ENCODE results near the gene OSBP2. TPM values are rescaled to one million over a fixed set of nuclear protein-coding genes. Genes with fewer than 3 reads are reported as not detected.

Gene OSBP2
- polyA plus RNA-seq, 1 donor (not counting 4 experiments of a cell fraction or from before 2014, with no cell fraction given) = 3.0 TPM

DNA sequence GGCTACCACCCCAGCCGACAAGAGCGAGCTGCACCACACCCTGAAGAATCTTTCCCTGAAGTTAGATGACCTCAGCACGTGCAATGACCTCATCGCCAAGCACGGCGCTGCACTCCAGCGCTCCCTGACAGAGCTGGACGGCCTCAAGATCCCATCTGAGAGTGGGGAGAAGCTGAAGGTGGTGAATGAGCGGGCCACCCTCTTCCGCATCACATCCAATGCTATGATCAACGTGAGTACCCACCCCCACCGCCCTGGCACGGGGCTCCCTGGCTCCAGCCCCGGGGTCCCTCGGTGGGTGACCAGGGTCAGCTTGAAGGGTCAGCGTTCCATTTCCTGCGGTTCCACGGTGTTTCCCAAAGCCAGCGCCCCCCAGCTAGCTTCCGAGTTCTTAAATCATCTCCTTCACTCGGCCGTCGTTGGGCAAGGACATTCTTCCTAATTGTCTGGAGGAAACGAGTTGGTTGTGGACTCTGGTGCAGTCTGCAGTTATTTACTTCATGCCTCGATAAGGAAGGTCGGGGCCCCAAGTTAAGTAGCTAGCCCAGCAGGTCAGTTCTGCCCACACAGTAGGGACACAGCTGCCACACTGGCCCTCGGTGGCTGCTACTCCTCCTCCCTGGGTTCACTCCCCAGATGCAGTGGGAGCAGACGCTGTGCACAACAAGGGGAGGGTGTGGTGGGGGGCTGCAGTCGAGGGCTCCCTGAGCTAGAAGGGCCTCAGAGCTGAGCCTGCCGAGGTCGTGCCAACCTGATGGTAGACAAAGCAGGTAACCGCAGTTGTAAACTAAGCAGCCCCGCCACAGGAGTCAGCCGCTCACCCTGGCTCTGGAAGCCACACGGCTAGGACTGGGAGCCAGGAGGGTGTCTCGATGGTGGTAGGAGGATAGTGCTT is 176.0 kb downstream of the OSBP2 start:
- TF ChIP-seq, protein P1, sequence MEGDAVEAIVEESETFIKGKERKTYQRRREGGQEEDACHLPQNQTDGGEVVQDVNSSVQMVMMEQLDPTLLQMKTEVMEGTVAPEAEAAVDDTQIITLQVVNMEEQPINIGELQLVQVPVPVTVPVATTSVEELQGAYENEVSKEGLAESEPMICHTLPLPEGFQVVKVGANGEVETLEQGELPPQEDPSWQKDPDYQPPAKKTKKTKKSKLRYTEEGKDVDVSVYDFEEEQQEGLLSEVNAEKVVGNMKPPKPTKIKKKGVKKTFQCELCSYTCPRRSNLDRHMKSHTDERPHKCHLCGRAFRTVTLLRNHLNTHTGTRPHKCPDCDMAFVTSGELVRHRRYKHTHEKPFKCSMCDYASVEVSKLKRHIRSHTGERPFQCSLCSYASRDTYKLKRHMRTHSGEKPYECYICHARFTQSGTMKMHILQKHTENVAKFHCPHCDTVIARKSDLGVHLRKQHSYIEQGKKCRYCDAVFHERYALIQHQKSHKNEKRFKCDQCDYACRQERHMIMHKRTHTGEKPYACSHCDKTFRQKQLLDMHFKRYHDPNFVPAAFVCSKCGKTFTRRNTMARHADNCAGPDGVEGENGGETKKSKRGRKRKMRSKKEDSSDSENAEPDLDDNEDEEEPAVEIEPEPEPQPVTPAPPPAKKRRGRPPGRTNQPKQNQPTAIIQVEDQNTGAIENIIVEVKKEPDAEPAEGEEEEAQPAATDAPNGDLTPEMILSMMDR (optimal IDR thresholded peaks at IDR 0.05 in 1 of 3, IDR thresholded peaks at IDR 0.05 in 1 of 3, conservative IDR thresholded peaks at IDR 0.05 in 1 of 3; ENCODE audit: extremely low read depth in 1 of 3, insufficient read depth in 2 of 3, low read length in 3 of 3) = no peak
- TF ChIP-seq EZH2 (IDR thresholded peaks at IDR 0.05; ENCODE audit: low read length) = no peak
- no peak for DNase-seq (ENCODE audit: low read depth, low spot score)
- no peak overlapping the region for H3K27ac ChIP-seq (ENCODE audit: control insufficient read depth, insufficient read depth, low read length)
- no peak overlapping the region for H3K9ac ChIP-seq (ENCODE audit: control insufficient read depth, extremely low read depth, insufficient read depth, low read length)
- peaks cover 2% of the 10 kb centered on the region for H4K20me1 ChIP-seq (ENCODE audit: control insufficient read depth, extremely low read depth, insufficient read depth, low read length)
- H3K27me3 ChIP-seq (ENCODE audit: control insufficient read depth, extremely low read depth, insufficient read depth, low read length) = no peaks in the 10 kb centered on the region
- no peaks in the 10 kb centered on the region for H3K79me2 ChIP-seq (ENCODE audit: control insufficient read depth, insufficient read depth, low read length)
- no peak overlapping the region for H3K4me3 ChIP-seq (ENCODE audit: control insufficient read depth in 2 of 3, extremely low read depth in 1 of 3, insufficient read depth in 2 of 3, low read depth in 1 of 3, low read length in 3 of 3)
- H3K4me1 ChIP-seq (ENCODE audit: control insufficient read depth, extremely low read depth, insufficient read depth, low read length) = peaks cover 3% of the 10 kb centered on the region
- dilution Hi-C loops (cut with MboI; ENCODE audit: extremely low pct_ligation_motif_present, low sequenced_read_pairs) = no loop called here
- no peaks in the 10 kb centered on the region for H3K9me1 ChIP-seq (ENCODE audit: control insufficient read depth, extremely low read depth, insufficient read depth, low read length)
- FAIRE-seq = no peak
- H3K9me3 ChIP-seq (ENCODE audit: control insufficient read depth, low read depth, low read length) = no peaks in the 10 kb centered on the region
- no peak overlapping the region for H2AFZ ChIP-seq (ENCODE audit: control insufficient read depth, low read length)
- H3K4me2 ChIP-seq (ENCODE audit: control insufficient read depth, extremely low read depth, insufficient read depth, low read depth, low read length) = no peak overlapping the region
- peaks cover 0 to 18% of the 10 kb centered on the region in 2 experiments for H3K36me3 ChIP-seq (ENCODE audit: control insufficient read depth in 2 of 2, extremely low read depth in 1 of 2, insufficient read depth in 2 of 2, low read length in 2 of 2)

DNA sequence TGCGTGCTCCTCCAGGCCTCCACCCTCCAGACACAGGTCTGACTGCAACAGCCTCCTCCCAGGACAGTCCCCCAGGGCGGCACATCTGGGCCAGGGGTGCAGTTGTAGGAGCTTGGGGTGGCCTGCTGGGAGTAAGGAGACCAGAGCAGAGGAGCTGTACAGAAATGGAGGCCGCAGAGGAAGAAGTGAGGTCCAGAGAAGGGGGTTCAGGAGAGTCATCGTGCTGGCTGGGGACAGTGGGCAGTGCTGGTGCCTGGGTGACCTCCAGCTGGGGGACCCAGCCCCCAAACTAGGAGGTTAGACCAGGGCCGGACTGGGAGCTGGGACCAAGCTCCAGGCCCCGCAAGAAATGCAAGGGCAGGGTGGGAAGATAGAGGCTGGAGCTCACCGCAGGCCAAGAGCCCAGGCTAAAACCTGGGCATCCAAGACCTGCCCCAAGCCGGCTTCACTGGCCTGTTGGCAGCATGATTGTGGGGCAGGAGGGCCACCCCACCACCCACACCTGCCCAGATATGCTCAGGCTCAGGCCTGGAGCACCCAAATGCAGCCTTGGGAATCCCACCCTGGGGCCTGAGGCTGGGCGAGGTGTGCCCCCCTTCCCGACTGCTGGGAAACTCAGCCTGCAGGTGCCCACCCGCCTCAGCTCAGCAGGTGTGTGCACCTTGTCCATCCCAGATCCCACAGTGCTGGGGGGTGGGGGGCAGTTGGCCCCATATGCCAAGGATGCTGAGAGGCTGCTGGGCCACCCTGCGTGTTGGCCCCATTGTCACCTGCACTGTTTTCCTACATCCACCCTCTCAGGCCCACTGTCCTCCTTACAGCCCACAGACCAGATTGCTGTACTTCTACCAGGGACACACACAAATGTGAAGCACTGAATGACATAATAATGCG is 177.0 kb downstream of the OSBP2 start:
- Histone ChIP-seq H3K4me2 (ENCODE audit: control insufficient read depth, extremely low read depth, insufficient read depth, low read depth, low read length) (no peak overlapping the region), H3K9me1 (ENCODE audit: control insufficient read depth, extremely low read depth, insufficient read depth, low read length) (no peaks in the 10 kb centered on the region), H3K9ac (ENCODE audit: control insufficient read depth, extremely low read depth, insufficient read depth, low read length) (no peak overlapping the region), H2AFZ (ENCODE audit: control insufficient read depth, low read length) (no peak overlapping the region), H3K36me3 (ENCODE audit: control insufficient read depth in 2 of 2, extremely low read depth in 1 of 2, insufficient read depth in 2 of 2, low read length in 2 of 2) (peaks cover 0 to 18% of the 10 kb centered on the region in 2 experiments), H3K4me1 (ENCODE audit: control insufficient read depth, extremely low read depth, insufficient read depth, low read length) (peaks cover 3% of the 10 kb centered on the region), H3K9me3 (ENCODE audit: control insufficient read depth, low read depth, low read length) (no peaks in the 10 kb centered on the region), H4K20me1 (ENCODE audit: control insufficient read depth, extremely low read depth, insufficient read depth, low read length) (peaks cover 2% of the 10 kb centered on the region), H3K27ac (ENCODE audit: control insufficient read depth, insufficient read depth, low read length) (no peak overlapping the region), H3K79me2 (ENCODE audit: control insufficient read depth, insufficient read depth, low read length) (no peaks in the 10 kb centered on the region), H3K27me3 (ENCODE audit: control insufficient read depth, extremely low read depth, insufficient read depth, low read length) (no peaks in the 10 kb centered on the region), H3K4me3 (ENCODE audit: control insufficient read depth in 2 of 3, extremely low read depth in 1 of 3, insufficient read depth in 2 of 3, low read depth in 1 of 3, low read length in 3 of 3) (no peak overlapping the region)
- DNase-seq (ENCODE audit: low read depth, low spot score) = no peak
- FAIRE-seq = no peak
- no peak for TF ChIP-seq EZH2 (IDR thresholded peaks at IDR 0.05; ENCODE audit: low read length)
- TF ChIP-seq, protein P1 (optimal IDR thresholded peaks at IDR 0.05 in 1 of 3, IDR thresholded peaks at IDR 0.05 in 1 of 3, conservative IDR thresholded peaks at IDR 0.05 in 1 of 3; ENCODE audit: extremely low read depth in 1 of 3, insufficient read depth in 2 of 3, low read length in 3 of 3) = no peak
- dilution Hi-C loops (cut with MboI; ENCODE audit: extremely low pct_ligation_motif_present, low sequenced_read_pairs) = no loop called here

All from keratinocyte (primary cell).